ENCODE data around the gene MYO5B. TPM values are rescaled to one million over a fixed set of nuclear protein-coding genes. Genes with fewer than 3 reads are reported as not detected.
A peak's percentile ranks its signal among the peaks of the same experiment; 100 is the strongest.

Gene MYO5B
- total RNA-seq, 1 experiment from 2014 or later: 56.7 TPM

DNA sequence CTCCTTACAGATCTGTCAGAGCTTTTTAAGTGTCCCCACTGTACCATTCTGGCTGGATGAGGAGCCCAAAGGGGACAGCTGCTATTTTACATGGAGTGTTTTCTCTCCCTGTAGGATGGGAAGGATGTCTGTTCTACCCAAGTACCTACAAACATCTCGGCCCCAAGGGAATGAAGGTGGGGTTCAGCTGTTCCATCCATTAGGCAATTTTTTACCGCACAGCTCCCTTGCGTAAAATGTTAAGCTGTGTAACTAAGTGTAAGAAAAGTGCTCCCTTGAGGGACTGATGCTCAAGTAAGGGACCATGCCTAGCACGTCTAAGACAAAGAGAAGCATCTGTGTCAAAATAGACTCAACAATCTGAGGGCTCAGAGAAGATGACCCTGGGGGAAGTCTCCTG is 180.3 kb downstream of the MYO5B start:
- peaks cover 4% of the 10 kb centered on the region for H3K36me3 Mint-ChIP-seq (ENCODE audit: insufficient read depth, unreplicated experiment)
- TF ChIP-seq, protein P1, sequence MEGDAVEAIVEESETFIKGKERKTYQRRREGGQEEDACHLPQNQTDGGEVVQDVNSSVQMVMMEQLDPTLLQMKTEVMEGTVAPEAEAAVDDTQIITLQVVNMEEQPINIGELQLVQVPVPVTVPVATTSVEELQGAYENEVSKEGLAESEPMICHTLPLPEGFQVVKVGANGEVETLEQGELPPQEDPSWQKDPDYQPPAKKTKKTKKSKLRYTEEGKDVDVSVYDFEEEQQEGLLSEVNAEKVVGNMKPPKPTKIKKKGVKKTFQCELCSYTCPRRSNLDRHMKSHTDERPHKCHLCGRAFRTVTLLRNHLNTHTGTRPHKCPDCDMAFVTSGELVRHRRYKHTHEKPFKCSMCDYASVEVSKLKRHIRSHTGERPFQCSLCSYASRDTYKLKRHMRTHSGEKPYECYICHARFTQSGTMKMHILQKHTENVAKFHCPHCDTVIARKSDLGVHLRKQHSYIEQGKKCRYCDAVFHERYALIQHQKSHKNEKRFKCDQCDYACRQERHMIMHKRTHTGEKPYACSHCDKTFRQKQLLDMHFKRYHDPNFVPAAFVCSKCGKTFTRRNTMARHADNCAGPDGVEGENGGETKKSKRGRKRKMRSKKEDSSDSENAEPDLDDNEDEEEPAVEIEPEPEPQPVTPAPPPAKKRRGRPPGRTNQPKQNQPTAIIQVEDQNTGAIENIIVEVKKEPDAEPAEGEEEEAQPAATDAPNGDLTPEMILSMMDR (IDR thresholded peaks at IDR 0.05; ENCODE audit: unreplicated experiment): no peak
- H3K4me3 Mint-ChIP-seq (ENCODE audit: low read depth, unreplicated experiment): no peak overlapping the region
- DNase-seq: no peak
- H3K9me3 Mint-ChIP-seq (ENCODE audit: low read depth, unreplicated experiment): no peaks in the 10 kb centered on the region
- H3K27ac Mint-ChIP-seq (ENCODE audit: unreplicated experiment): no peak overlapping the region
- BruUV-seq (replicated peaks): no TSS peak
- H3K27me3 Mint-ChIP-seq (ENCODE audit: unreplicated experiment): no peaks in the 10 kb centered on the region
- intact Hi-C loops (cut with micrococcal nuclease; ENCODE audit: unreplicated experiment): no loop called here
- peaks cover 33% of the 10 kb centered on the region for H3K4me1 Mint-ChIP-seq (ENCODE audit: low read depth, unreplicated experiment)
- CTCF ChIA-PET: no interaction called here

DNA sequence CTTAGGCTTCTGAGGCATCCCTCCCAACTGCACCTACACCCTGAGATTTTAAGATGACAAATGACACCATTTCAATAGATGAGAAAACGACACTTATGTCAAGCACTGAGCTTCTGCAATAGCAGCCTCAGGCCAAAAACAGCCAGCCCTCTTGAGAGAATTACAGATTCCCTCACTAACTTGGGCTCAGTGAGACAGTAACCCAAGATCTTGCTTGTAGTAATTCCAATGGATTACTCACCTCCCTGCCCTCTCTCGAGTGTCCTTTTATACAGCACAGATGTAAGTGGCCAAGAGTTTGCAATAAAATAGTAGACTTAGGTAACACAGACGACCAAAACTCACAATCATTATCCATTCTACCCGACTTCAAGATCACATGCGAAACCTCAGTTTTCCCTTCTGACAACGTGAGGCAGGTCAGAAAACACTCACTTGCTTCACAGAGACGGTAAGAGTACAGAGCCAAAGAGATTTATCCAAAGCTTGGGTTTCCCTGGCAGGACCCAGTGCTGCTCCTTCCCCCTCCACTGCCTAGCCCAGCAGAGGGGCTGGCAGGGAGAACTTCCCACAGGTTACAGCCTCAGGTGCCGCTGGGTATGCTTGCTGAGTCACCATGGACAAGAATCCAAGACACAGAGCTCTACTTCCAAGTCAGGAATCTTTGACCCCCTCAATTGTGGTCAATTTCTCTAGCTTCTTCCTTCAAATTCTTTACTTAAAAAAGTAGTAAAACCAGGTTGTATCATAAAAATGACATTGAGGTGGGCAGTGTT is 181.4 kb downstream of the MYO5B start:
- intact Hi-C loops (cut with micrococcal nuclease; ENCODE audit: unreplicated experiment): no loop called here
- Mint-ChIP-seq H3K4me1 (ENCODE audit: low read depth, unreplicated experiment) (peaks cover 33% of the 10 kb centered on the region), H3K9me3 (ENCODE audit: low read depth, unreplicated experiment) (no peaks in the 10 kb centered on the region), H3K4me3 (ENCODE audit: low read depth, unreplicated experiment) (no peak overlapping the region), H3K27me3 (ENCODE audit: unreplicated experiment) (no peaks in the 10 kb centered on the region), H3K27ac (ENCODE audit: unreplicated experiment) (no peak overlapping the region), H3K36me3 (ENCODE audit: insufficient read depth, unreplicated experiment) (peaks cover 4% of the 10 kb centered on the region)
- BruUV-seq (replicated peaks): no TSS peak
- CTCF ChIA-PET: interaction anchor here (0.6 to 1.5 kb wide), 2 partner anchors 181 to 286 kb away, joined by 4 to 5 read pairs; no protein-coding TSS in a partner anchor
- no peak for DNase-seq
- TF ChIP-seq, protein P1 (IDR thresholded peaks at IDR 0.05; ENCODE audit: unreplicated experiment): no peak

DNA sequence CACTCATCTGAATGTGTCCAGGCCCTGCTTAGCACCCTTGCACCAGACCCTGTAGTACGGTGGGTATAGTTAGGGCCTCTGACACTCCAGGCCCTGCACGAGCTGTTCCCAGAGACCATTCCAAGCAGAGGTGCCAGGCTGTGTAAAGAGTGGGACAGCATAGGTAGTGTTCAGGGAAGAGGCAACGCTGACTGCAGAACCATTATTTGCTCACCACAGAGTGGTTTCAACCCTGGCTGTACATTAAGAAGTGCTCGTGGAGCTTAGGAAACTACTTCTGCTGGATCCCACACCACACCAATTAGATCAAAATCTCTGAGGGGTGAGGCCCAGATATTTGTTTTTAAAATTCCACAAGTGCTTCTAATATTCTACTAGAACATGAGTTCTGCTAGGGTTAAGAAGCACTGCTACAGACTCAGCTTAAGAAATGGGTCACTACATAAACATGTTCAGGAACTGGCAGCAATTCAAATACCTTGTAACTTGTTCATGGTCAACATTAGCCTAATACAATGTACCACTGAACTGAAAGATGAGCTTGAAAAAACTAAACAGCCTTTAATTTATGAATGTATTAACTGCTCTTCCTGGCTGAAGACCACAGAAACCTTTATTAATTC is 183.0 kb downstream of the MYO5B start:
- CTCF ChIA-PET: interaction anchor here (0.8 to 1.2 kb wide), 3 partner anchors 24 to 191 kb away, joined by 3 to 9 read pairs (median 5); partner anchors contain the start of gene MYO5B
- Mint-ChIP-seq H3K4me3 (ENCODE audit: low read depth, unreplicated experiment) (no peak overlapping the region), H3K4me1 (ENCODE audit: low read depth, unreplicated experiment) (peaks cover 41% of the 10 kb centered on the region), H3K27ac (ENCODE audit: unreplicated experiment) (no peak overlapping the region), H3K36me3 (ENCODE audit: insufficient read depth, unreplicated experiment) (peaks cover 4% of the 10 kb centered on the region), H3K9me3 (ENCODE audit: low read depth, unreplicated experiment) (no peaks in the 10 kb centered on the region), H3K27me3 (ENCODE audit: unreplicated experiment) (no peaks in the 10 kb centered on the region)
- no TSS peak for BruUV-seq (replicated peaks)
- peak; percentile 3 for DNase-seq
- TF ChIP-seq, protein P1 (IDR thresholded peaks at IDR 0.05; ENCODE audit: unreplicated experiment): no peak
- intact Hi-C loops (cut with micrococcal nuclease; ENCODE audit: unreplicated experiment): loop anchor here (2.0 kb wide), 1 partner anchor 193 kb away; no protein-coding TSS in a partner anchor

DNA sequence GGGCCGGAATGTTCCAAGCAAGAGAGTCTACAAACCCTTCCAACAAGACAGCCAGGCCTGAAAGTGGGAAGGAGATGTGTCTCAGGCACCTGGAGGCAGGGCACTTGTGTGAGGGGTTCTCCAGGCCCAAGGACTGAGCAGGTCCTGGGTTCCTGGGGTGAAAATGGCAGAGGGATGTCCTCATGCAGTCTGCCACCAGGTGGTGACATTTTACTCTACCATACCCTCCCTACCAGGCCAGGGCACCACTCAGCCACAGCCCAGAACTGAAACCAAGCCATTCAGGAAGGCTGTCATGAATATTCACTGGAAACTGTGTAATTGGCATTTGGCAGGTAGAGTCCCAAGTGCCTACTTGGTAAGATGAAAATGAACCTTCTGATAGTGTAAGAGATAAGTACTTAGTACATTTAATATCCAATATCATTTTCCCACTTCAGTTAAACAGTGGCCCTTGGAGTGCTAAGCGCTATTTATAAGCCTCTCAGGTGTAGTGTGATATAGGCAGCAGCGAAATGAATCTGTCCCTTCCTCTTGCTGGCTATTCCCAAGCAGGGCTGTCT is 185.1 kb downstream of the MYO5B start:
- intact Hi-C loops (cut with micrococcal nuclease; ENCODE audit: unreplicated experiment): loop anchor here (2.0 kb wide), 1 partner anchor 195 kb away; no protein-coding TSS in a partner anchor
- H3K27ac Mint-ChIP-seq (ENCODE audit: unreplicated experiment): no peak overlapping the region
- peaks cover 49% of the 10 kb centered on the region for H3K4me1 Mint-ChIP-seq (ENCODE audit: low read depth, unreplicated experiment)
- H3K4me3 Mint-ChIP-seq (ENCODE audit: low read depth, unreplicated experiment): no peak overlapping the region
- no TSS peak for BruUV-seq (replicated peaks)
- TF ChIP-seq, protein P1 (IDR thresholded peaks at IDR 0.05; ENCODE audit: unreplicated experiment): peak; percentile 83
- H3K9me3 Mint-ChIP-seq (ENCODE audit: low read depth, unreplicated experiment): no peaks in the 10 kb centered on the region
- peaks cover 4% of the 10 kb centered on the region for H3K36me3 Mint-ChIP-seq (ENCODE audit: insufficient read depth, unreplicated experiment)
- CTCF ChIA-PET: interaction anchor here (0.6 kb wide), 1 partner anchor 348 kb away, joined by 3 read pairs; no protein-coding TSS in a partner anchor
- no peaks in the 10 kb centered on the region for H3K27me3 Mint-ChIP-seq (ENCODE audit: unreplicated experiment)
- DNase-seq: peak; percentile 75
